ENCODE measurements around the gene TRIM17.

DNA sequence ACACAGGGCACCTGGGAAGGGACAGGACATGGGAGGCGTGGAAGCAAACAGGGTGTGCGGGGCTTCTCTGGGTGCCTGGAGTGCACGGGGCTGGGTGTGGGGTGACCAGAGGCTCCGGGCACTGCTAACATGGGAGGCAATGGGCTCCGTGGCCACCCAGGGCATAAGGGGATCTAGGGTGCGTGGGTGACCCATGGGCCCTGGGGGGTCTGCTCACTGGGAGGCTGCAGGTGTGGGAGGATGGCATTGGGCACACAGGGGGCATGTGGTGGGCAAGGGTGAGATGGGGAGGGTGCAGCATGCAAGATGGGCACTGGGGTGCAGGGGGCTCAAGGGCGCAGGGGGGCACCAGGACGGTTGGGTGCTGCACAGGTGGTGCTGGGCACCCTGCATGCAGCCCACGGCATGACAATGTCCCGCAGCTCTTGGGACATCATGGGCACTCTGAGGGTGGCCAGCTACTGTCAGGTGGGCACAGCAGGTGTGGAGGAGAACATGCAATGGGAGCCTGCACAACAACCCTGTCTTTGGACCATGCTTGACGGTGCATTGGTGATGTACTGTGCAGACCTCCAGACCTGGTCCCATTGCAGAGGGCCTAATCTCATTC, 25.1 kb downstream of the TRIM17 start:
- TF ChIP-seq, protein P1, sequence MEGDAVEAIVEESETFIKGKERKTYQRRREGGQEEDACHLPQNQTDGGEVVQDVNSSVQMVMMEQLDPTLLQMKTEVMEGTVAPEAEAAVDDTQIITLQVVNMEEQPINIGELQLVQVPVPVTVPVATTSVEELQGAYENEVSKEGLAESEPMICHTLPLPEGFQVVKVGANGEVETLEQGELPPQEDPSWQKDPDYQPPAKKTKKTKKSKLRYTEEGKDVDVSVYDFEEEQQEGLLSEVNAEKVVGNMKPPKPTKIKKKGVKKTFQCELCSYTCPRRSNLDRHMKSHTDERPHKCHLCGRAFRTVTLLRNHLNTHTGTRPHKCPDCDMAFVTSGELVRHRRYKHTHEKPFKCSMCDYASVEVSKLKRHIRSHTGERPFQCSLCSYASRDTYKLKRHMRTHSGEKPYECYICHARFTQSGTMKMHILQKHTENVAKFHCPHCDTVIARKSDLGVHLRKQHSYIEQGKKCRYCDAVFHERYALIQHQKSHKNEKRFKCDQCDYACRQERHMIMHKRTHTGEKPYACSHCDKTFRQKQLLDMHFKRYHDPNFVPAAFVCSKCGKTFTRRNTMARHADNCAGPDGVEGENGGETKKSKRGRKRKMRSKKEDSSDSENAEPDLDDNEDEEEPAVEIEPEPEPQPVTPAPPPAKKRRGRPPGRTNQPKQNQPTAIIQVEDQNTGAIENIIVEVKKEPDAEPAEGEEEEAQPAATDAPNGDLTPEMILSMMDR (conservative IDR thresholded peaks at IDR 0.05; ENCODE audit: low read length): no peak
- no peak for TF ChIP-seq EZH2phosphoT487 (IDR thresholded peaks at IDR 0.05; ENCODE audit: borderline replicate concordance)

Measured in Loucy (cell line).